Endothelial cell of umbilical vein (primary cell): ENCODE data around the gene VSIG4.

Source experiments
- POLR2A ChIP-seq: IDR thresholded peaks from 2 replicates; pipeline ENCODE4 v1.6.1; 2012; ENCODE audit warnings: low read depth, mild to moderate bottlenecking, control low read depth, low read length
- POLR2AphosphoS5 ChIP-seq: IDR thresholded peaks from 2 replicates; pipeline ENCODE4 v1.6.1; 2012; ENCODE audit warnings: low read depth, mild to moderate bottlenecking, control low read depth, low read length, moderate library complexity; ENCODE audit not compliant: insufficient read depth

- TF ChIP-seq POLR2A = no peak
- TF ChIP-seq POLR2AphosphoS5 = no peak
Measured at GRCh38 chrX:66020631-66021334, 19.1 kb downstream of the VSIG4 start.
